Tibial artery (tissue), 4 donors: Measurements from ENCODE around the gene ACAP3.

ENCODE experiments used
- DNase-seq, 2 donors: peaks; one replicate each; pipeline ENCODE4 v3.0.0-alpha.2; 2019
- H3K27ac ChIP-seq, 2 donors: fragments of 200-600 bp; sonication (generic) in 1 of 2; 1 replicate in 1 of 2; 2 replicates in 1 of 2; pipeline ENCODE4 v1.5.1; 2018 to 2019; ENCODE audit warnings: mild to moderate bottlenecking in 1 of 2
- H3K27me3 ChIP-seq, 2 donors: fragments of 200-600 bp; sonication (generic) in 1 of 2; one replicate each; pipeline versions ENCODE4 v1.5.1 to v1.6.0; 2016 to 2019
- H3K36me3 ChIP-seq, 3 donors: fragments of 200-600 bp; sonication (generic) in 2 of 3; one replicate each; pipeline ENCODE4 v1.5.1; 2016 to 2019; ENCODE audit warnings: mild to moderate bottlenecking in 2 of 3
- H3K4me1 ChIP-seq, 4 donors: fragments of 200-600 bp; sonication (generic) in 2 of 4; 1 replicate in 3 of 4; 2 replicates in 1 of 4; pipeline ENCODE4 v1.5.1; 2016 to 2019
- H3K4me3 ChIP-seq, 2 donors: fragments of 200-600 bp; sonication (generic) in 1 of 2; 1 replicate in 1 of 2; 2 replicates in 1 of 2; pipeline ENCODE4 v1.5.1; 2018 to 2019; ENCODE audit warnings: mild to moderate bottlenecking in 2 of 2
- H3K9me3 ChIP-seq, 3 donors: fragments of 200-600 bp; sonication (generic) in 1 of 3; one replicate each; pipeline ENCODE4 v1.5.1; 2016 to 2019
- intact Hi-C: fragments of 100-400 bp; cut with DNase I; formaldehyde crosslinking; loops from one replicate; pipeline ENCODE4 v1.15.0; 2023; ENCODE audit warnings: low total_unique reads
- TF ChIP-seq, protein P1 (sequence below), 2 experiments: fragments of 200-600 bp in 1 of 2; fragments of 450-650 bp in 1 of 2; IDR thresholded peaks; one replicate each; pipeline ENCODE4 v1.5.1; 2017 to 2019; ENCODE audit warnings: antibody characterized with exemption in 2 of 2, mild to moderate bottlenecking in 1 of 2, moderate library complexity in 1 of 2

ACAP3 gene

DNA sequence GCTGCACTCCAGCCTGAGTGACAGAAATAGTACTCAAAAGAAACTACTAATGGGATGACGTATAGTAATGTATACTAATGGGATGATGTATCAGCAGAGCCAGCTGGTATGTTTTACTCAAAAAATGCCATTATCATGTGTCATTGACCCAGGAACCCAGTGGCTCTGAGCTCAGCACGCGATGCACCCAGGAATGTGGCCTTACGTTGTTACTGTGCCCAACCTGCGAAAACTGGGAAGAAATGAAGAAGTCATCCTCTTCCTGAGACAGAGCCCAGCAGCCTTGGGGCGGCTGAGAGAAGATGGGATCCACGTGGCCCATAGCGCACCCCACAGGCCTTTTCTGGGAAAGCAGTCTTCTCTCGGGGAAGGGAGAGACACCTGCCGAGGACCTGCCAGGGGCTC, 42.9 kb downstream of the ACAP3 start:
- Histone ChIP-seq H3K27ac (no peak overlapping the region), H3K27me3 (no peaks in the 10 kb centered on the region), H3K36me3 (peaks cover 35 to 91% (median 79%) of the 10 kb centered on the region in 3 donors), H3K9me3 (no peaks in the 10 kb centered on the region), H3K4me3 (no peak overlapping the region), H3K4me1 (peaks cover 0 to 18% (median 4%) of the 10 kb centered on the region in 4 donors)
- TF ChIP-seq, protein P1, sequence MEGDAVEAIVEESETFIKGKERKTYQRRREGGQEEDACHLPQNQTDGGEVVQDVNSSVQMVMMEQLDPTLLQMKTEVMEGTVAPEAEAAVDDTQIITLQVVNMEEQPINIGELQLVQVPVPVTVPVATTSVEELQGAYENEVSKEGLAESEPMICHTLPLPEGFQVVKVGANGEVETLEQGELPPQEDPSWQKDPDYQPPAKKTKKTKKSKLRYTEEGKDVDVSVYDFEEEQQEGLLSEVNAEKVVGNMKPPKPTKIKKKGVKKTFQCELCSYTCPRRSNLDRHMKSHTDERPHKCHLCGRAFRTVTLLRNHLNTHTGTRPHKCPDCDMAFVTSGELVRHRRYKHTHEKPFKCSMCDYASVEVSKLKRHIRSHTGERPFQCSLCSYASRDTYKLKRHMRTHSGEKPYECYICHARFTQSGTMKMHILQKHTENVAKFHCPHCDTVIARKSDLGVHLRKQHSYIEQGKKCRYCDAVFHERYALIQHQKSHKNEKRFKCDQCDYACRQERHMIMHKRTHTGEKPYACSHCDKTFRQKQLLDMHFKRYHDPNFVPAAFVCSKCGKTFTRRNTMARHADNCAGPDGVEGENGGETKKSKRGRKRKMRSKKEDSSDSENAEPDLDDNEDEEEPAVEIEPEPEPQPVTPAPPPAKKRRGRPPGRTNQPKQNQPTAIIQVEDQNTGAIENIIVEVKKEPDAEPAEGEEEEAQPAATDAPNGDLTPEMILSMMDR (IDR thresholded peaks at IDR 0.05), result no peak
- intact Hi-C loops, result no loop called here
- no peak for DNase-seq

DNA sequence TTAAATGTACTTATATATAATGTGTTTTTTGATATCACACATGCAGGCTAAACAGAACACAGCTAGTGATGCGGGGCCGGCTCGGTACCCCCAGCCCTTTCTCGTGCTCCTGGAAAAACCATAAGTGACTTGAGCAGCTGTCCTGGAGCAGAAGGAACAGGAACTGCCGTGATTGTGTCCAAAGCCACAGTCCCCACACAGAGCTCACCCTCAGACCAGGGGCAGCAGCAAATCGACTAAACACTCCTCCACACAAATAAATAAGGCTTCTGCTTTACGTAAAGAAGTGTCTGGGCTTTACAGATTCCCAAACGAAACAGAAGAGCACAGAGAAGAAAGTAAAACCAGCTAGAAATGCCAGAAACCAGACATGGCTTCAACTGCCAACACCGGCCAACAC, 43.7 kb downstream of the ACAP3 start:
- TF ChIP-seq, protein P1 (IDR thresholded peaks at IDR 0.05), result no peak
- Histone ChIP-seq H3K4me1 (peaks cover 0 to 15% (median 0%) of the 10 kb centered on the region in 4 donors), H3K27ac (no peak overlapping the region), H3K4me3 (no peak overlapping the region), H3K27me3 (no peaks in the 10 kb centered on the region), H3K36me3 (peaks cover 40 to 99% (median 85%) of the 10 kb centered on the region in 3 donors), H3K9me3 (no peaks in the 10 kb centered on the region)
- no peak for DNase-seq
- intact Hi-C loops, result no loop called here

DNA sequence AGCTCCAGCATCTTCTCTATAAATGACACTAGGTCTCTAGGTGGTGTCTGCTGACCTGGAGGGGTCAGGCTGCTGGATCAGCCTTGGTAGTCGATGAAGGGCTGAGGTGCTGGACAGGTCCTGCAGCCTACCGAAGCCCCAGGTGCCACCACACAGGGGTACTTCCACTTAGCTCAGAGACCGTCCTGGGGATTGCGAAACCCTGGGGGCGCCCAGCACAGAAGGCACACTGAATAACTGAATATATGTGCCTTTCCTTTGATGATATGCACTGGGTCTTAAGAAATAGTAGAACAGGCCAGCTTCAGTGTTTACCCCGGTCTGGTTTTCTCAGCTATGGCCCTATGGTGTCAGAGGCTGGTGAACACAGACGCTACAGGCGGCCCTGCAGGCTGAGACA, 45.0 kb downstream of the ACAP3 start:
- TF ChIP-seq, protein P1 (IDR thresholded peaks at IDR 0.05), result no peak
- no peak overlapping the region for H3K27ac ChIP-seq
- H3K4me3 ChIP-seq, result no peak overlapping the region
- no peaks in the 10 kb centered on the region for H3K27me3 ChIP-seq
- peaks cover 45 to 96% (median 81%) of the 10 kb centered on the region in 3 donors for H3K36me3 ChIP-seq
- peaks cover 0 to 11% (median 0%) of the 10 kb centered on the region in 4 donors for H3K4me1 ChIP-seq
- intact Hi-C loops, result no loop called here
- DNase-seq, result no peak
- no peaks in the 10 kb centered on the region for H3K9me3 ChIP-seq

DNA sequence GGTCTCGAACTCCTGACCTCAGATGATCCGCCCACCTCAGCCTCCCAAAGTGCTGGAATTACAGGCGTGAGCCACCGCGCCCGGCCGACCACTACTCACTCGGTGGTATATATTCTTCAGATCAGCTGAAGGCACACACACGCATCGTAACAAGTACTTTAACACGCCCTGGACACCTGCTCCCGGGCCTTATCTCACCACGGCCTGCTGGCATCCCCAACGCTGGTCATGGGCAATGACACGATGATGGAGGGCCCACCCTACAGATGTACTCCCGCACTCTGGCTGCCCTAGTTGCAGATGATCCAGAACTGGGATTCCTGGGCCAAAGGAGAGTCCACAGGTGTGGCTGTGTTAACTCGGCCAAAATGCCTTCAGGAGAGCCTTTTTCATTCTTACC, 45.7 kb downstream of the ACAP3 start:
- Histone ChIP-seq H3K36me3 (peaks cover 43 to 90% (median 78%) of the 10 kb centered on the region in 3 donors), H3K4me3 (no peak overlapping the region), H3K4me1 (peaks cover 0 to 5% (median 0%) of the 10 kb centered on the region in 4 donors), H3K27me3 (no peaks in the 10 kb centered on the region), H3K27ac (no peak overlapping the region), H3K9me3 (no peaks in the 10 kb centered on the region)
- intact Hi-C loops, result no loop called here
- TF ChIP-seq, protein P1 (IDR thresholded peaks at IDR 0.05), result no peak
- DNase-seq, result no peak

DNA sequence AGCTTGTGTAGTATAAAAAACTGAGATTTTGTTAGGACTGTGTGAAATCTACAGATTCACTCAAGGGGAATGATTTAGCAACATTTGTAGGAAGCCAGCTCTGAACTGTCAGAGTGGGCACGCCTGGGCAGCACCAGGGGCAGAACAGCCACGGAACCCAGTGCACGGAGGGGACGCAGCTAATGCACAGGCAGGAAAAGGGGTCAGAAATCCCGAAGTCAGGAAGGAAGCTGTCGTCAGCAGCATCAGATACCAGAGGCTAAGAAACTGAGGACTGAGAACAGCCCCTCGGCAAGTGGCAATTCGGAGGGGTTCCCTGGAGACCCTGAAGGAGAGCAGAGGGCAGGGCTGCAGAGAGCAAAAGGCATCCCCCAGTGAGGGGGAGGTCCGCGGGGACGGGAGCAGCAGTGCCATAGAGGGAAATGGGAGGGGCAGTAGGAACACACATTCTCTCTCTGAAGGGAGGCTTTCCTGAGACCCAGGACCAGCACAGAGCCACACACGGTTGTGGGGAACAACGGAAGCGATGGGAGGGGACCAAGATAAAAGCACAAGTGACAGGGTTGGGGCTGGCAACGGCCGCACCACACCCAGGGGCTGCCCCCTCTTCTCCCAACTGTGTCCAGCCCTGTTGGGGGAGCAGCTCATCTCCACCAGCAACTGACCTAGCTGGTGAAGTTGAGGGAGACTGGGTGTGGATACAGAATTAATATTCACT, 46.7 kb downstream of the ACAP3 start:
- Histone ChIP-seq H3K27me3 (no peaks in the 10 kb centered on the region), H3K4me1 (peaks cover 0 to 5% (median 0%) of the 10 kb centered on the region in 4 donors), H3K27ac (no peak overlapping the region), H3K36me3 (peaks cover 54 to 90% (median 85%) of the 10 kb centered on the region in 3 donors), H3K9me3 (no peaks in the 10 kb centered on the region), H3K4me3 (no peak overlapping the region)
- no peak for DNase-seq
- TF ChIP-seq, protein P1 (IDR thresholded peaks at IDR 0.05), result no peak
- intact Hi-C loops, result no loop called here
